ENCODE data around the gene OLIG2. TPM values are rescaled to one million over a fixed set of nuclear protein-coding genes. Genes with fewer than 3 reads are reported as not detected.

Gene OLIG2
- not detected for polyA plus RNA-seq (2013, experiment 1 of 2; ENCODE audit: insufficient read length)
- not detected for polyA plus RNA-seq (2013, experiment 2 of 2; ENCODE audit: insufficient read length)

DNA sequence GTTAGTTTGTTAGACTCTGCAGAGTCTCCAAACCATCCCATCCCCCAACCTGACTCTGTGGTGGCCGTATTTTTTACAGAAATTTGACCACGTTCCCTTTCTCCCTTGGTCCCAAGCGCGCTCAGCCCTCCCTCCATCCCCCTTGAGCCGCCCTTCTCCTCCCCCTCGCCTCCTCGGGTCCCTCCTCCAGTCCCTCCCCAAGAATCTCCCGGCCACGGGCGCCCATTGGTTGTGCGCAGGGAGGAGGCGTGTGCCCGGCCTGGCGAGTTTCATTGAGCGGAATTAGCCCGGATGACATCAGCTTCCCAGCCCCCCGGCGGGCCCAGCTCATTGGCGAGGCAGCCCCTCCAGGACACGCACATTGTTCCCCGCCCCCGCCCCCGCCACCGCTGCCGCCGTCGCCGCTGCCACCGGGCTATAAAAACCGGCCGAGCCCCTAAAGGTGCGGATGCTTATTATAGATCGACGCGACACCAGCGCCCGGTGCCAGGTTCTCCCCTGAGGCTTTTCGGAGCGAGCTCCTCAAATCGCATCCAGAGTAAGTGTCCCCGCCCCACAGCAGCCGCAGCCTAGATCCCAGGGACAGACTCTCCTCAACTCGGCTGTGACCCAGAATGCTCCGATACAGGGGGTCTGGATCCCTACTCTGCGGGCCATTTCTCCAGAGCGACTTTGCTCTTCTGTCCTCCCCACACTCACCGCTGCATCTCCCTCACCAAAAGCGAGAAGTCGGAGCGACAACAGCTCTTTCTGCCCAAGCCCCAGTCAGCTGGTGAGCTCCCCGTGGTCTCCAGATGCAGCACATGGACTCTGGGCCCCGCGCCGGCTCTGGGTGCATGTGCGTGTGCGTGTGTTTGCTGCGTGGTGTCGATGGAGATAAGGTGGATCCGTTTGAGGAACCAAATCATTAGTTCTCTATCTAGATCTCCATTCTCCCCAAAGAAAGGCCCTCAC is at the start of gene OLIG2:
Gene OLIG2 (plus strand): TSS at position 447 of the 954 bp plus-strand sequence. CDS start 928 bp downstream, outside the sequence.
- DNase-seq, result peak; percentile 36

DNA sequence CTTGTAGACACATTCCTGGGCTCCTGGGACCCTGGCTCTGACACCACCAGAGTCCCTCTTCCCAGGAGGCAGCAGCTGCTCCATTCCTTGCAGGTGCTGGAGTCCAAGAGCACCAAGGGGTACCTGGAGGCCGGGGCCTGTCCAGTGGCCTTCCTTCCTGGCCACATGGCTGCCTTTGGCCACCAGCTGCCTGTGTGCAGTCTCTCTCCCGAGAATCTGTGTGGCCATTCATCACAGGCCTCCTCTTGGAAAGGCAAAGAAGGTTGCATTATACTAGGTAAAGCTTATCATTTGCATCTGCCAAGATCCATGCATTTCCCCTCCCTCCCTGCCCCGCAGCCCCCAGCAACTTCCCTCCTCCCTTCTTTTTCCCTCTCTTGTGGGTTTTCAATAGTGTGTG is 48.9 kb upstream of the OLIG2 start:
- no peak for DNase-seq

DNA sequence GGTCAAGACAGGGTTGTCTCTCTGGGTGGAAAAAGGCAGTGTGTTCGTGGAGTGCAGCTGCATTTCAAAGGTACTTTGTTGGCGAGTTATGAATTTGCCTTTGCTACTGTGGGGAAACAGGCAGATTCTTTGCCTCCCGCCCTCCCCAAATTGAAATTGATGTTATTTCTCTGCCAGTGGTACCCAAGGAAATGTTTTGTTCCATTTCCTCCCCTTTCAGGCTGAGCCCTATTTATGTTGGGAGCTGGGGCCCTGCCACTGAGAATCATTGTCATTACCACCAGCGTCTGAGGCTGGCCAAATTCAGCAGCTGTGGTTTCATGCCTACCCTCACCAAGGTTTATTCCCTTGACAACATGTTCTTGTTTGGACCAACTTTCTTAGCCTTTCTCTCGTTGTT is 48.5 kb upstream of the OLIG2 start:
- no peak for DNase-seq

DNA sequence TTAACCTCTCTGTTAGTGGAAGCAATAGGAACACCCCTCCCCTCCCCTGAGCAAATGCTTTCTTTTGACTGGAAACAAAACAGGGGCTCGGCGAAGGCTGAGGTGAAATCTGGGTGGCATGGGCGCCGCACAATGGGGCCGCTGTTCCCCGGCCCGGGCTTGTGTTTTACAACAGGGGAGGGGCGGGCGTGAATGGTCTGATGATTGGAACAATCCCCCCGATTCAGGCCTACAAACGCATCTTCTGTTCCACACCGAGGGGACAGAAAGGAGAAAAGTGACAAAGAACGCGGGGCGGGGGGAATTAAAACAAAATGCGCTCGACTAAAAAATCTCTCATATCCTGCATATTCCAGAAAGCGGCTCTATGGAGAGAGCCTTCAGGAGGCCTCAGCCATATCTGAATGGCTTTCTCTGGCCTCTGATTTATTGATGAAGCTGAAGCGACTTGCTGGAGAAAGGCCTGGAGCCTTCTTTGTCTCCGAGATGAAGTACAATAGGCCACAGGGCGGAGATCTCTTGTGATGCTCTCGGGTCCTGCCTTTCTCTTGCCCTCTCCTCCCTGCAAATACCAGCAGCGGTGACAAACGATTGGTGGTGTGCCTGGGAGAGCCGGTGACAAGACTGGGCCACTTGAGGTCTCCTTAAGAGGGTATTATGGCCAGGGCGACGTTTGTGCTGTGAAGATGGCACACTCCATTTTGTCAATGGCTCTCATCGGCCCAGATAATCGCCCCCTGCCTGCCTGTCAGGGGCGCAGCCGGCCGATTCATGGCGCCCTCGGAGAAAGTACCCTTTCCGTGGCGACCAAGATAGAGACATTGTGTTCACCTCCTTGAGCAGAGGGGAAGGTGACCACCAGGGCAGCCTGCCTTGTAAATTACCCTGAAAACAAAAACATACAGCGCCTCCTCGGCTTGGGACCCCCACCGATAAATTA is 47.1 kb upstream of the OLIG2 start:
- no peak for DNase-seq

- no peak for DNase-seq
Observed at GRCh38 chr21:32979598-32980268, 46.0 kb upstream of the OLIG2 start.

GRCh38 chr21:32981096-32981495 is 44.6 kb upstream of the OLIG2 start:
- DNase-seq, result no peak

- no peak for DNase-seq
Observed at GRCh38 chr21:32990666-32991065, 35.1 kb upstream of the OLIG2 start.

- DNase-seq, result no peak
Observed at GRCh38 chr21:32991361-32991760, 34.4 kb upstream of the OLIG2 start.

- no peak for DNase-seq
Observed at GRCh38 chr21:32993894-32994293, 31.8 kb upstream of the OLIG2 start.

DNA sequence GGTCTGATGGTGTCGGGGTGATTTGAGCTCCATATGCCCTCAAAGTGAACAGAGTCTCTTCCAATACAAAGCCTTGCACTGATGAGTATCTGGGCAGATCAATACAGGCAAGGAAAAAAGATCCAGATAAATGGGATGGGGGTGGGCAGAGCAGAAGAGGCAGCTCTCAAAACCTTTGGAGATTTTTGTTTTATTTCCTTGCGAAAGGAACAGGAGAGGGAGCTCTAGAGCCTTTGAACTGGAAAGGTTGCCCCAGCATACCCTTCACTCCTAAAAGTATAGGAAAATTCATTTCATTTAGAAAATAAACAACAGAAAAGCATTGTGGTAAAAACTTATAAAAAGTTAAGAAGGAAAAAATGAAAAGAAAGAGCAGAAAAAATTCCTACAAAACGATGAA is 31.4 kb upstream of the OLIG2 start:
- peak; percentile 4 for DNase-seq

DNA sequence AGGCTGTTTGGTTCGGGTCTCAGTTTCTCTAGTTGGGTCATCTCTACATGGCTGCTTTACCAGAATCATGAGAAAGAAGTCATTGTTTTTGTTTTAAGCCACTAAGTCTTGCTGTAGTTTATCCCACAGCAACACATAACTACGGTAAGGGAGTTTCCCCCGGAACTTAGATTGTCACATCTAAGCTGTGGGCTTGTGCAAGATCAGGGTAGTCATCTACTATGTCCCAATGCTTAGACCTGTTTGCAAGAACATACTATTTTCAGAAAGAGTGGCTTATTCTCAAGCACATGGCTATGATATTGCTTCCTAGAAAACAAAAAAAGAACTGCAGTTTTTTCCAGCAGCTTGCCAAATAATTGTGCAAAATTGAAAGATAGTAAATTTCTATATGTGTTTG is 18.0 kb upstream of the OLIG2 start:
- DNase-seq, result no peak

DNA sequence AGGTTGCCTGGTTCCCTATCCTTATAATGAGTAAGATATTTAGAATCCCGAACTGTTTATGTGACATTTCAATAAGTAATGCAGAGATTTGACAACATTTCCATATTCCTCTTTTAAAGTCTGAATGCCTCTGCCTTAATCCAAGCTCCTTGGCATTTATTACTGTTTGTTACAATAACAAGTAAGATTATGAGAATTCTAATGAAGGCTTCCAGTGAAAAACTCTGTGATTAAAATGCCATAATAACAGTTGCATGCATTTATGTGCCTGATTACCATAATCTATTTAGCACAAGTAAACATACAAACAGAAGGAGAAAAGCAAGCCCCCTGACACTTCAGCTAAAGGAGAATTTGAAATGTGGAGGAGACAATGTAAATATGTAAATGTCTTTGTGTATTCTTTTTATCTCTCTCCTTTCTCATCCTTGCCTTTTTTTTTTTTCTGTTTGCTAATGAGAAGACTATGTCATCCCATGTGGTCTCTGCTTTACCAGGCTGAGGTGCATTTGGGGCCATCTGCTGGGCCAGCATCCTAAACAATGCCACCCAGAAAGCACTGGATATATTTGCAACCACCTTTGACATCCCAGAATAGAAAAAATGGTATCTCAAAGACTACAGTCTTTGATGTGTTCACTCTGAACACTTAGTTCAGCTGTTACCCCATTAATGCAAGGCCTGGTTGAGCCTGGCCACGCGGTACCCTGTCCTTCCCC is 17.2 kb upstream of the OLIG2 start:
- no peak for DNase-seq

GRCh38 chr21:33010931-33011330 is 14.8 kb upstream of the OLIG2 start:
- DNase-seq, result no peak

DNA sequence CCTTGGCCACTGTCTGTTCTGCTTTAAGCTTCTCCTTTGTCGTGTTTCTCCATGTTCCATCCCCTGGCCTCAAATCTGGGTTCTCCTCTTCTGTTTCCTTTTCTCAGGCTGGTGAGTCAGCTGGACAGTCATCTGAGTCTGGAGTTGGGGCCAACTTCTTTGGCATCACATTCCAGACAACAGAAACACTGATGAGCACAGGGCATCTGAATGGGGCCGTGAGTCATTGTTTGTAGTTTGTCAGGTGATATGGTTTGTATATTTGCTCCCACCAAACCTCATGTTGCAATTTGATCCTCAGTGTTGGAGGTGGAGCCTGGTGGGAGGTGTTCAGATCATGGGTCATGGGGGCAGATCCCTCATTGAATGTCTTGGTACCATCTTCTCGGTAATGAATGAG is 14.3 kb upstream of the OLIG2 start:
- peak; percentile 47 for DNase-seq

- DNase-seq, result no peak
Observed at GRCh38 chr21:33013626-33014025, 12.1 kb upstream of the OLIG2 start.

GRCh38 chr21:33014331-33014730 is 11.4 kb upstream of the OLIG2 start:
- no peak for DNase-seq

DNA sequence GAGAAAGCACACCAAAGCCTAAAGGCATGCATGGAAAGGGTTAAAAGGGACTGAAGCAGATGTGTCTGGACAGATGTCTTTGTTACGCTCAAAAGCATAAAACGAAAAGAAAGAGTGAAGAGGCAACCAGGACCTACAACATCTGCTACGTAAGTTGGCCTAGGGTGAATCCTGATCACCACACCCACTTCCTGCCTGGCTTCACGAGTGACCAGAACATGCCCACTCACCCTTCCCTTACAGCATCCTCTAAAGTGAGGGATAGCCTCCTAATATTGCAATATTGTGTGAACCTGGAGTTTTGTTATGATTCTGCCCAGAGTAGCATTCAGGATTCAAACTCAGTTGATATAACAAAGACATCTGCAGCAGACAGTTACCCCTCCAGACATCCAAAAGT is 10.6 kb upstream of the OLIG2 start:
- DNase-seq, result no peak

- DNase-seq, result no peak
Observed at GRCh38 chr21:33015756-33016155, 10.0 kb upstream of the OLIG2 start.

GRCh38 chr21:33018707-33019465 is 6.8 kb upstream of the OLIG2 start:
- no peak for DNase-seq

DNA sequence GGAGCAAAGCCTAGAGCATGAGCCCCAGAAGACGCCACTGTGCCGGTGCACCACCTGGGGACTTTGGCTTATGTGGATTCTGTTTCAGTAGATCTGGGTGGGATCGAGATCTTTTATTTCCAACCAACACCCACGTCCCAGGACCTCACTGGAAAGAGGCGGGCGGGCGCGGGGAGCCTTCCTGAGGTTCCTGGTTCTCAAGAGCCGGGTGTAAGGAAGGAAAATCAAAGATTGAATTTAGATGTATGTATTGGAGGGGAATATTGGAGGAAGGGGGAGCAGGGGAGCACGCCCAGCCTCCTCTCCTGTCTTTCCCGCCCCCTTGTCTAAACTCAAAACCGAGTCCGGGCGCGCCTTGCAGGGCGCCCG is 6.2 kb upstream of the OLIG2 start:
- no peak for DNase-seq

- DNase-seq, result no peak
Observed at GRCh38 chr21:33019885-33020557, 5.7 kb upstream of the OLIG2 start.
